ENCODE measurements around the gene ELMO2.

The ELMO2 gene

GRCh38 chr20:46415773-46416172 lies 9.4 kb upstream of the ELMO2 start:
- no peak for TF ChIP-seq CTCF (conservative IDR thresholded peaks at IDR 0.05; ENCODE audit: low read depth, low read length)
- no peaks in the 10 kb centered on the region for H3K36me3 ChIP-seq (ENCODE audit: insufficient read depth)
- no peaks in the 10 kb centered on the region for H4K20me1 ChIP-seq (ENCODE audit: insufficient read depth)
- H3K4me2 ChIP-seq, result no peak overlapping the region
- no peaks in the 10 kb centered on the region for H3K27me3 ChIP-seq (ENCODE audit: insufficient read depth, low read depth)
- H3K79me2 ChIP-seq (ENCODE audit: insufficient read depth, low read depth), result no peaks in the 10 kb centered on the region
- peaks cover under 1% of the 10 kb centered on the region for H3K4me1 ChIP-seq (ENCODE audit: low read depth, poor library complexity, severe bottlenecking)
- no peak overlapping the region for H3K4me3 ChIP-seq (IDR thresholded peaks at IDR 0.05; ENCODE audit: insufficient read depth, low read depth, low read length)
- no peak overlapping the region for H3K9ac ChIP-seq
- H2AFZ ChIP-seq (ENCODE audit: low read depth), result no peak overlapping the region
- H3K27ac ChIP-seq, result no peak overlapping the region

GRCh38 chr20:46414608-46415007 lies 8.2 kb upstream of the ELMO2 start:
- no peak for TF ChIP-seq CTCF (conservative IDR thresholded peaks at IDR 0.05; ENCODE audit: low read depth, low read length)
- Histone ChIP-seq H3K4me3 (IDR thresholded peaks at IDR 0.05; ENCODE audit: insufficient read depth, low read depth, low read length) (no peak overlapping the region), H4K20me1 (ENCODE audit: insufficient read depth) (no peaks in the 10 kb centered on the region), H3K4me1 (ENCODE audit: low read depth, poor library complexity, severe bottlenecking) (peaks cover 7% of the 10 kb centered on the region), H3K36me3 (ENCODE audit: insufficient read depth) (no peaks in the 10 kb centered on the region), H3K27me3 (ENCODE audit: insufficient read depth, low read depth) (no peaks in the 10 kb centered on the region), H3K4me2 (no peak overlapping the region), H2AFZ (ENCODE audit: low read depth) (no peak overlapping the region), H3K27ac (no peak overlapping the region), H3K79me2 (ENCODE audit: insufficient read depth, low read depth) (no peaks in the 10 kb centered on the region), H3K9ac (no peak overlapping the region)

GRCh38 chr20:46411637-46412036 lies 5.2 kb upstream of the ELMO2 start:
- Histone ChIP-seq H3K79me2 (ENCODE audit: insufficient read depth, low read depth) (no peaks in the 10 kb centered on the region), H3K4me1 (ENCODE audit: low read depth, poor library complexity, severe bottlenecking) (peaks cover 26% of the 10 kb centered on the region), H3K27ac (no peak overlapping the region), H3K27me3 (ENCODE audit: insufficient read depth, low read depth) (no peaks in the 10 kb centered on the region), H4K20me1 (ENCODE audit: insufficient read depth) (no peaks in the 10 kb centered on the region), H3K4me3 (IDR thresholded peaks at IDR 0.05; ENCODE audit: insufficient read depth, low read depth, low read length) (no peak overlapping the region), H3K36me3 (ENCODE audit: insufficient read depth) (no peaks in the 10 kb centered on the region), H3K9ac (no peak overlapping the region), H3K4me2 (no peak overlapping the region), H2AFZ (ENCODE audit: low read depth) (no peak overlapping the region)
- TF ChIP-seq CTCF (conservative IDR thresholded peaks at IDR 0.05; ENCODE audit: low read depth, low read length), result no peak

- Histone ChIP-seq H3K9ac (no peak overlapping the region; the same call in 1 of the 2 replicates), H3K27me3 (ENCODE audit: insufficient read depth, low read depth) (no peaks in the 10 kb centered on the region), H3K4me2 (peak overlapping the region; percentile 91), H4K20me1 (ENCODE audit: insufficient read depth) (no peaks in the 10 kb centered on the region), H2AFZ (ENCODE audit: low read depth) (0 out of 2 replicates have a peak overlapping the region, but pooled peaks have one; percentile 67), H3K79me2 (ENCODE audit: insufficient read depth, low read depth) (peaks cover 26% of the 10 kb centered on the region), H3K4me1 (ENCODE audit: low read depth, poor library complexity, severe bottlenecking) (peaks cover 46% of the 10 kb centered on the region), H3K36me3 (ENCODE audit: insufficient read depth) (no peaks in the 10 kb centered on the region), H3K4me3 (IDR thresholded peaks at IDR 0.05; ENCODE audit: insufficient read depth, low read depth, low read length) (no peak overlapping the region), H3K27ac (peak overlapping the region; percentile 61; the same call in 1 of the 2 replicates)
- TF ChIP-seq CTCF (conservative IDR thresholded peaks at IDR 0.05; ENCODE audit: low read depth, low read length), result no peak
These were observed 1.9 kb upstream of the ELMO2 start for GRCh38 chr20:46408281-46408731.

Data from KMS-11 (cell line).